ENCODE measurements around the gene BCL2L13. TPM values are rescaled to one million over a fixed set of nuclear protein-coding genes. Genes with fewer than 3 reads are reported as not detected.

BCL2L13 gene
- total RNA-seq, 1 experiment from 2014 or later, result 38.1 TPM

DNA sequence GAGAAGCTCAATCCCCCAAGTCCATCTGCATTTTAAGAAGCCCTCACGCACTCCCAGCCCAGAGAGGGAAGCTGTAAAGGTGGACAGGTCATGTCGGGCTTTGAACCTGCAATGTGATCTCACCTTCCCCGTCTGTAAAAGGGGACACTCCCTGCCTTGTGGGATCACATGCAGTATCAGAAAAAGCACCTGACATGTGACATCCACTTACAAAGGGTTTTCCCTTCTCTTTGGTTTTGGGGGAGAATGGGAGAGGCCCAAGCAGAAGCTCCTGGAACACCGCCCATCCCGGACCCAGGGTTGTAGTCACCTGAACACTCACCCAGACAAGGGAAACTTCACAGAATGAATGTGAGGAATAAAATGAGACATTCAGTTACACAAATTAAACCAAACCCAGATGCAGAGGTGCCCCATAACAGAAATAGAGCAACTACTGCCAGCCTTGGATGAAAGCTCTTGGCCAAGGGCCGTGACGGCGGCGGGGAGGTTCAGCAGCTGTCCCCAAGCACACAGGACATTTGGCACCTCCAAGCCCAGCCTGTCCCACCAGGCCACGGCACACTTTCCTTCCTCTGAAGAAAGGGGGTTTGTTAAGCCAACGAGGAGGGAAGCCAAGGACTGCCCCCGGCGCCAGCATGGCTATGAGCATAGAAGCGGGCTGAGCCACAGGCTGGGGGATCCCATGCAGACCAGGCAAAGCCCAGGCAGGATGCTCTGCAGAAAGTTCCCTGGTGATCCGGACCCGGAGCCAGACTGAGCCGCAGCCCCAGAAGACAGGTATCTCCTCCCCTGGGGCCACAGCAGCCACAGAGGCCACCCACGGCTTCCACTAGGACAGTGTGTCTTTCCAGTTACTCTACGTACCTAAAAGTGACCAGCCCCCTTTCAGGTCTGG is 131.9 kb downstream of the BCL2L13 start:
- no peak for DNase-seq (ENCODE audit: low spot score)
- Mint-ChIP-seq H3K9me3 (no peaks in the 10 kb centered on the region), H3K36me3 (no peaks in the 10 kb centered on the region), H3K4me1 (peaks cover 17% of the 10 kb centered on the region), H3K27ac (peak overlapping the region; percentile 49; the same call in 1 of the 2 replicates), H3K27me3 (ENCODE audit: low read depth) (peaks cover 5% of the 10 kb centered on the region; the same call in 1 of the 2 replicates), H3K4me3 (no peak overlapping the region)
- ChIA-PET CTCF (interaction anchor here (0.6 to 8.2 kb wide), 4 partner anchors 10 to 27 kb away, joined by 5 to 92 read pairs (median 22); no protein-coding TSS in a partner anchor), POLR2A (no interaction called here)
- TF ChIP-seq HMGXB4 (CRISPR knock-in tag; IDR thresholded peaks at IDR 0.05), result no peak
- no peak for TF ChIP-seq KAT7 (CRISPR knock-in tag; IDR thresholded peaks at IDR 0.05; ENCODE audit: borderline replicate concordance)
- TF ChIP-seq, protein P1, sequence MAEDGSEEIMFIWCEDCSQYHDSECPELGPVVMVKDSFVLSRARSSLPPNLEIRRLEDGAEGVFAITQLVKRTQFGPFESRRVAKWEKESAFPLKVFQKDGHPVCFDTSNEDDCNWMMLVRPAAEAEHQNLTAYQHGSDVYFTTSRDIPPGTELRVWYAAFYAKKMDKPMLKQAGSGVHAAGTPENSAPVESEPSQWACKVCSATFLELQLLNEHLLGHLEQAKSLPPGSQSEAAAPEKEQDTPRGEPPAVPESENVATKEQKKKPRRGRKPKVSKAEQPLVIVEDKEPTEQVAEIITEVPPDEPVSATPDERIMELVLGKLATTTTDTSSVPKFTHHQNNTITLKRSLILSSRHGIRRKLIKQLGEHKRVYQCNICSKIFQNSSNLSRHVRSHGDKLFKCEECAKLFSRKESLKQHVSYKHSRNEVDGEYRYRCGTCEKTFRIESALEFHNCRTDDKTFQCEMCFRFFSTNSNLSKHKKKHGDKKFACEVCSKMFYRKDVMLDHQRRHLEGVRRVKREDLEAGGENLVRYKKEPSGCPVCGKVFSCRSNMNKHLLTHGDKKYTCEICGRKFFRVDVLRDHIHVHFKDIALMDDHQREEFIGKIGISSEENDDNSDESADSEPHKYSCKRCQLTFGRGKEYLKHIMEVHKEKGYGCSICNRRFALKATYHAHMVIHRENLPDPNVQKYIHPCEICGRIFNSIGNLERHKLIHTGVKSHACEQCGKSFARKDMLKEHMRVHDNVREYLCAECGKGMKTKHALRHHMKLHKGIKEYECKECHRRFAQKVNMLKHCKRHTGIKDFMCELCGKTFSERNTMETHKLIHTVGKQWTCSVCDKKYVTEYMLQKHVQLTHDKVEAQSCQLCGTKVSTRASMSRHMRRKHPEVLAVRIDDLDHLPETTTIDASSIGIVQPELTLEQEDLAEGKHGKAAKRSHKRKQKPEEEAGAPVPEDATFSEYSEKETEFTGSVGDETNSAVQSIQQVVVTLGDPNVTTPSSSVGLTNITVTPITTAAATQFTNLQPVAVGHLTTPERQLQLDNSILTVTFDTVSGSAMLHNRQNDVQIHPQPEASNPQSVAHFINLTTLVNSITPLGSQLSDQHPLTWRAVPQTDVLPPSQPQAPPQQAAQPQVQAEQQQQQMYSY (CRISPR knock-in tag; IDR thresholded peaks at IDR 0.05), result no peak
- TF ChIP-seq, protein P2, sequence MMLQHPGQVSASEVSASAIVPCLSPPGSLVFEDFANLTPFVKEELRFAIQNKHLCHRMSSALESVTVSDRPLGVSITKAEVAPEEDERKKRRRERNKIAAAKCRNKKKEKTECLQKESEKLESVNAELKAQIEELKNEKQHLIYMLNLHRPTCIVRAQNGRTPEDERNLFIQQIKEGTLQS (CRISPR knock-in tag; conservative IDR thresholded peaks at IDR 0.05), result no peak
- no peak for TF ChIP-seq TEAD1 (CRISPR knock-in tag; IDR thresholded peaks at IDR 0.05)
- TF ChIP-seq PRRX2 (CRISPR knock-in tag; IDR thresholded peaks at IDR 0.05), result no peak
- TF ChIP-seq SMAD4 (CRISPR knock-in tag; IDR thresholded peaks at IDR 0.05), result no peak
- TF ChIP-seq ZNF425 (CRISPR knock-in tag; conservative IDR thresholded peaks at IDR 0.05), result no peak
- TF ChIP-seq CREB1 (CRISPR knock-in tag; IDR thresholded peaks at IDR 0.05), result no peak
- no peak for TF ChIP-seq MAX (CRISPR knock-in tag; IDR thresholded peaks at IDR 0.05)
- TF ChIP-seq TEAD4 (CRISPR knock-in tag; IDR thresholded peaks at IDR 0.05), result no peak
- TF ChIP-seq ZNF263 (CRISPR knock-in tag; IDR thresholded peaks at IDR 0.05; ENCODE audit: low read depth), result no peak
- TF ChIP-seq, protein P3, sequence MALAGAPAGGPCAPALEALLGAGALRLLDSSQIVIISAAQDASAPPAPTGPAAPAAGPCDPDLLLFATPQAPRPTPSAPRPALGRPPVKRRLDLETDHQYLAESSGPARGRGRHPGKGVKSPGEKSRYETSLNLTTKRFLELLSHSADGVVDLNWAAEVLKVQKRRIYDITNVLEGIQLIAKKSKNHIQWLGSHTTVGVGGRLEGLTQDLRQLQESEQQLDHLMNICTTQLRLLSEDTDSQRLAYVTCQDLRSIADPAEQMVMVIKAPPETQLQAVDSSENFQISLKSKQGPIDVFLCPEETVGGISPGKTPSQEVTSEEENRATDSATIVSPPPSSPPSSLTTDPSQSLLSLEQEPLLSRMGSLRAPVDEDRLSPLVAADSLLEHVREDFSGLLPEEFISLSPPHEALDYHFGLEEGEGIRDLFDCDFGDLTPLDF (CRISPR knock-in tag; IDR thresholded peaks at IDR 0.05), result no peak
- no peak for TF ChIP-seq ZNF121 (CRISPR knock-in tag; IDR thresholded peaks at IDR 0.05)
- ATAC-seq, result no peak
